Esophagus muscularis mucosa (tissue), 4 donors: ENCODE measurements around the gene ZNF423. TPM values are rescaled to one million over a fixed set of nuclear protein-coding genes. Genes with fewer than 3 reads are reported as not detected.

ENCODE experiments used
- DNase-seq: peaks from one replicate; pipeline ENCODE4 v3.0.0-alpha.2; 2017; ENCODE audit errors: extremely low spot score
- H3K27ac ChIP-seq, 4 donors: fragments of 200-600 bp; sonication (generic); replicated peaks in 1 of 4; 1 replicate in 3 of 4; 2 replicates in 1 of 4; pipeline ENCODE4 v1.5.1; 2016 to 2019; ENCODE audit warnings: mild to moderate bottlenecking in 1 of 4
- H3K27me3 ChIP-seq, 4 donors: fragments of 200-600 bp; sonication (generic); one replicate each; pipeline versions ENCODE4 v1.5.1 to v1.6.0; 2016 to 2019
- H3K36me3 ChIP-seq, 4 donors: fragments of 200-600 bp; sonication (generic); one replicate each; pipeline ENCODE4 v1.5.1; 2016 to 2019
- H3K4me1 ChIP-seq, 4 donors: fragments of 200-600 bp; sonication (generic); one replicate each; pipeline ENCODE4 v1.5.1; 2016 to 2019
- H3K4me3 ChIP-seq, 4 donors: fragments of 200-600 bp; sonication (generic); 1 replicate in 2 of 4; 2 replicates in 2 of 4; pipeline ENCODE4 v1.5.1; 2016 to 2019; ENCODE audit warnings: mild to moderate bottlenecking in 4 of 4, moderate library complexity in 1 of 4
- H3K9me3 ChIP-seq, 4 donors: fragments of 200-600 bp; sonication (generic); 1 replicate in 3 of 4; 2 replicates in 1 of 4; pipeline ENCODE4 v1.5.1; 2016 to 2019
- CTCF ChIP-seq, 3 experiments: fragments of 200-600 bp in 2 of 3; fragments of 450-650 bp in 1 of 3; sonication (generic) in 2 of 3; IDR thresholded peaks; one replicate each; pipeline ENCODE4 v1.5.1; 2017 to 2019; ENCODE audit warnings: antibody characterized with exemption in 3 of 3, mild to moderate bottlenecking in 2 of 3, moderate library complexity in 1 of 3
- EP300 ChIP-seq: sonication (generic); formaldehyde crosslinking; IDR thresholded peaks from one replicate; pipeline ENCODE4 v1.6.1; 2017; ENCODE audit warnings: antibody characterized with exemption
- POLR2A ChIP-seq: fragments of 450-650 bp; IDR thresholded peaks from one replicate; pipeline ENCODE4 v1.6.1; 2017; ENCODE audit warnings: antibody characterized with exemption, moderate library complexity, mild to moderate bottlenecking, low read depth
- POLR2AphosphoS5 ChIP-seq, 2 donors: sonication (generic); formaldehyde crosslinking; IDR thresholded peaks; one replicate each; pipeline ENCODE4 v1.6.1; 2017; ENCODE audit warnings: antibody characterized with exemption in 2 of 2
- WGBS: methylation state at CpG from one replicate; pipeline ENCODE4 v1.1.5; 2018; 5-methylcytosine and 5-hydroxymethylcytosine counted together
- intact Hi-C: fragments of 100-400 bp; cut with DNase I; formaldehyde crosslinking; loops from one replicate; pipeline ENCODE4 v1.15.1; 2023
- total RNA-seq, 4 donors: library from RNA; depleted of rRNA; stranded (reverse); fragments of >200 nt; gene quantifications; one replicate each; pipeline versions ENCODE4 v1.1.0 to v1.2.1, GENCODE V29; 2016

The ZNF423 gene
- total RNA-seq, 4 donors from 2014 or later = 8.7 to 22.5 (median 10.3) TPM

GRCh38 chr16:49531931-49532840, 323.7 kb downstream of the ZNF423 start:
- intact Hi-C loops = no loop called here
- Histone ChIP-seq H3K36me3 (no peaks in the 10 kb centered on the region), H3K27ac (no peak overlapping the region), H3K4me3 (no peak overlapping the region), H3K27me3 (no peaks in the 10 kb centered on the region), H3K4me1 (peaks cover 2 to 18% (median 14%) of the 10 kb centered on the region in 4 donors), H3K9me3 (no peaks in the 10 kb centered on the region)
- TF ChIP-seq CTCF (IDR thresholded peaks at IDR 0.05) = no peak
- no peak for TF ChIP-seq POLR2AphosphoS5 (IDR thresholded peaks at IDR 0.05)
- TF ChIP-seq POLR2A = no peak
- no peak for TF ChIP-seq EP300
- no peak for DNase-seq
- 86% methylated on average over 18 of the region's 22 CpGs for WGBS

GRCh38 chr16:49531425-49531824, 324.5 kb downstream of the ZNF423 start:
- no peaks in the 10 kb centered on the region for H3K9me3 ChIP-seq
- no peak overlapping the region for H3K27ac ChIP-seq
- intact Hi-C loops = no loop called here
- peaks cover 2 to 20% (median 14%) of the 10 kb centered on the region in 4 donors for H3K4me1 ChIP-seq
- H3K36me3 ChIP-seq = no peaks in the 10 kb centered on the region
- H3K4me3 ChIP-seq = no peak overlapping the region
- no peak for DNase-seq
- H3K27me3 ChIP-seq = no peaks in the 10 kb centered on the region
- 90% methylated on average over 1 of the region's 3 CpGs for WGBS
- TF ChIP-seq EP300 (no peak), POLR2AphosphoS5 (IDR thresholded peaks at IDR 0.05) (no peak), CTCF (IDR thresholded peaks at IDR 0.05) (no peak), POLR2A (no peak)

DNA sequence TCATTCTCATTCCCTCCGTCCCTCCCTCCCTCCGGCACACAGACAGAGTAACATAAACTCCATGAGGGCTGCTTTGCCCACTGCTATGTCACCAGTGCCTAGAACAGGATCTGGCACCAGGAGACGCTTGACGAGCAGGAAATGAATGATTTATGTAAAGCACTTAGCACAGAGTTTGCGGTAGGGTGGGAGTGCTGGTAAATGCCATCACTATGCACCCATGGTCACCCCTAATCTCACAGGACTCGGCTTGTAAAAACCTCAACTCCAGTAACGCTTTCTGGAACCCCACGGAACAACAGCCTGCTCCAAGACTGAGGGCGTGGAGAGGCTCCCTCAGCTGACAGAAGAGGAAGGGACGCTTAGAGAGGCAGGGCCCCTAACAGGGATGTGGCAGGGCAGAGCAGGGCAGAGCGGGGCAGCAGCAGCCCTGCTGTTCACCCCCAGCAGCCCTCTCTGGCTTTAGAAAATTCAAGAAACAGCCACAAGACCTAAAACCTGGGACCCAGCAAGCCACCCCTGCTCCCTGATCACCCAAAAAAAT, 325.4 kb downstream of the ZNF423 start:
- Histone ChIP-seq H3K4me3 (no peak overlapping the region), H3K27ac (no peak overlapping the region), H3K27me3 (no peaks in the 10 kb centered on the region), H3K36me3 (no peaks in the 10 kb centered on the region), H3K4me1 (peaks cover 2 to 20% (median 14%) of the 10 kb centered on the region in 4 donors), H3K9me3 (no peaks in the 10 kb centered on the region)
- WGBS = 70% methylated on average over 10 of the region's 11 CpGs
- intact Hi-C loops = no loop called here
- TF ChIP-seq POLR2A (no peak), EP300 (no peak), CTCF (IDR thresholded peaks at IDR 0.05) (no peak), POLR2AphosphoS5 (IDR thresholded peaks at IDR 0.05) (no peak)
- DNase-seq = no peak

- no peak overlapping the region for H3K4me3 ChIP-seq
- H3K36me3 ChIP-seq = peaks cover 0 to 1% (median 0%) of the 10 kb centered on the region in 4 donors
- DNase-seq = no peak
- no peak overlapping the region for H3K27ac ChIP-seq
- H3K9me3 ChIP-seq = no peaks in the 10 kb centered on the region
- no peaks in the 10 kb centered on the region for H3K27me3 ChIP-seq
- H3K4me1 ChIP-seq = peaks cover 2 to 20% (median 14%) of the 10 kb centered on the region in 4 donors
- no peak for TF ChIP-seq CTCF (IDR thresholded peaks at IDR 0.05)
- TF ChIP-seq POLR2AphosphoS5 (IDR thresholded peaks at IDR 0.05) = no peak
- no peak for TF ChIP-seq POLR2A
- TF ChIP-seq EP300 = no peak
- intact Hi-C loops = no loop called here
- 83% methylated on average over 14 of the region's 14 CpGs for WGBS
These were observed 326.4 kb downstream of the ZNF423 start for GRCh38 chr16:49529411-49530045.
